ENCODE measurements around the gene HNF4A.
"Not testable (repeated sequence)": the region's sequence is repeated elsewhere in the genome, so short reads cannot be mapped to it uniquely, and the experiment has no call there.

HNF4A gene

DNA sequence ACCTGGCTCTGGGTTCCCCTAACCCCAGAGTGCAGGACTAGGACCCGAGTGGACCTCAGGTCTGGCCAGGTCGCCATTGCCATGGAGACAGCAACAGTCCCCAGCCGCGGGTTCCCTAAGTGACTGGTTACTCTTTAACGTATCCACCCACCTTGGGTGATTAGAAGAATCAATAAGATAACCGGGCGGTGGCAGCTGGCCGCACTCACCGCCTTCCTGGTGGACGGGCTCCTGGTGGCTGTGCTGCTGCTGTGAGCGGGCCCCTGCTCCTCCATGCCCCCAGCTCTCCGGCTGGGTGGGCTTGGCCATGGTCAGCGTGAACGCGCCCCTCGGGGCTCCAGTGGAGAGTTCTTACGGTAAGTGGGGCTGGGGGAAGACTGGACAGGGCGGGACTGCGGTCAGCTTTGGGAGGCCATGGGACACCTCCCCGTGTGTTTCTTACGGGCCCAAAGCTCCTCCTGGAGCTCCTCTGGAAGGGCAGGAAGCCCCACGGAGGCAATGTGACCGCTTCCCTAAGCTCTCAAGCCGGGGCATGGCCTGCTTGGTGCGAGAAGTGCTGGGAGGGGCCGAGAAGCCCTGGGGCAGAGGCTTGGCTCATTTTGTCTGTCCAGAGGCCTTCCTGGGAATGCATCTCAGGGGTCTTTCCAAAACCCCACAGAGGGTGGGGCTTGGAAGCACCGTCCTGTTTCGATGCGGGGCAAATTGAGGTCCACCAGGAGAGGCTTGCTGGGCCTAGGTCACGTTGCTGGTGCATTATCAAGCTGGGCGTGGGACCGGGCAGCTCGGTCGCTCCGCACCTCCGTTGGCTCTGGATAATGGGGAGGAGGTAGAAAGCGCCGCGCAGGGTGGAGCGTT lies at the start of gene HNF4A:
HNF4A (plus strand) TSS at position 202 of the 855 bp plus-strand sequence; CDS start at position 308, 106 bp downstream.
- no peak for DNase-seq (ENCODE audit: low read depth in 3 of 3)

DNA sequence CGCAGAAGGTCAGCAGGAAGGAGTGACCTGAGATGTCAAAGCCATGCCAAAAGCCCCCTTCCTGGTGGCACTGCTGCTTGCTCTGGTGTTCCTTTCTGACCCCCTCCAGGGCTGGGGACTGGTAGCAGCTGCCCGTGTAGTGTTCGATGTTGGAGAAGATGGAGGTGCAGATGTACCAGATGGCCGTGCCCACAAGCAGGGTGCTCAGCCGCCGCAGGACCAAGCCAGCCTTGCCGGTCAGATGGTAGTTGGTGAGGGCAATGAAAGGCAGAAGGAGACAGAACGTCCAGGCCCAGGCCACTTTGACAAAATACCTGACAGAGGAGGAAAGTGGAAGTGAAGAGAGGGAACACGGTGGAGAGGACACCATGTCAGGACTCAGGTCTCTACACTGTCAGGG lies 48.6 kb upstream of the HNF4A start:
- no peak for DNase-seq (ENCODE audit: low read depth in 3 of 3)

DNA sequence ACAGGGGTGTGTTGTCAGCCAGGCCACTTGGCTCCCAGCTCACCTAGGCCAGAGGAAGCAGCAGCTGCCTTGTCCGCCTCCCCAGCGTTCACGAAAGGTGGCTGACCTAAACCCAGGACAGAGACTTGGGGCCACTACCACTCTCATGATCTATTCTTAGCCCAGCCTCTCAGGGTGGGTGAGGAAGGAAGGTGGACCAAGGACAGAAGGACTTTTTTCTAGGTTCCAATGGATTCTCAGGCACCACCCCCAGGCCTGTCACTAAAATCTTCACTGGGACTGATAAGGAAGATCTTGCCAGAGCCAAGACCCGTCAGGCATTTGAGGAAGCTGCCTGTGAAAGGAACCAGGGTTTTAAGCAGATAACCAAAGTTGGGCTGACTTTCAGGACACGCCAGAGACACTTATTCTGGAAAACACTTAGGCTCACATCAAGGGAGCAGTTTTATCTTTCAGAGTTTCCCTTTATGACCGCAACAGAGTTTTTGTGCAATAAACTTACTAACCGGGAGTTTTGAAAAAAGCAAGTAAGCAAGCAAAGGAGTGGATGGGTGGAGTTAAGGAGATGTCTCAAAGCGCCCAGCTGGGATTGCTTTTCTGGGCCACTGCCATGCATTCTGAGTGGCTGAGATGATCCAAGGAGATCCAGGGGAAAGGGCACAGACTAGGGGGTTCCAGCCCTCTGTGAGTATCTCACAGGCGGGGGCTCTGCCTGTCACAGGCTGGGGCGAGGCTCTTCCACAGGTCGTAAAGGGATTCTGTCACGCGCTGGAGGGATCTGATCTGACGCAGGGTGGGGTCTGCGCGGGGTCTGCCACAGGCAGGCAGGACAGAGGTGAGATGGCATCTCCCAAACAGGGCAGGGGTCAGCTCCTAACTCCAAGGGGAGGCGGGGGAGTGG lies 45.5 kb upstream of the HNF4A start:
- DNase-seq (ENCODE audit: low read depth in 3 of 3), result no peak

DNA sequence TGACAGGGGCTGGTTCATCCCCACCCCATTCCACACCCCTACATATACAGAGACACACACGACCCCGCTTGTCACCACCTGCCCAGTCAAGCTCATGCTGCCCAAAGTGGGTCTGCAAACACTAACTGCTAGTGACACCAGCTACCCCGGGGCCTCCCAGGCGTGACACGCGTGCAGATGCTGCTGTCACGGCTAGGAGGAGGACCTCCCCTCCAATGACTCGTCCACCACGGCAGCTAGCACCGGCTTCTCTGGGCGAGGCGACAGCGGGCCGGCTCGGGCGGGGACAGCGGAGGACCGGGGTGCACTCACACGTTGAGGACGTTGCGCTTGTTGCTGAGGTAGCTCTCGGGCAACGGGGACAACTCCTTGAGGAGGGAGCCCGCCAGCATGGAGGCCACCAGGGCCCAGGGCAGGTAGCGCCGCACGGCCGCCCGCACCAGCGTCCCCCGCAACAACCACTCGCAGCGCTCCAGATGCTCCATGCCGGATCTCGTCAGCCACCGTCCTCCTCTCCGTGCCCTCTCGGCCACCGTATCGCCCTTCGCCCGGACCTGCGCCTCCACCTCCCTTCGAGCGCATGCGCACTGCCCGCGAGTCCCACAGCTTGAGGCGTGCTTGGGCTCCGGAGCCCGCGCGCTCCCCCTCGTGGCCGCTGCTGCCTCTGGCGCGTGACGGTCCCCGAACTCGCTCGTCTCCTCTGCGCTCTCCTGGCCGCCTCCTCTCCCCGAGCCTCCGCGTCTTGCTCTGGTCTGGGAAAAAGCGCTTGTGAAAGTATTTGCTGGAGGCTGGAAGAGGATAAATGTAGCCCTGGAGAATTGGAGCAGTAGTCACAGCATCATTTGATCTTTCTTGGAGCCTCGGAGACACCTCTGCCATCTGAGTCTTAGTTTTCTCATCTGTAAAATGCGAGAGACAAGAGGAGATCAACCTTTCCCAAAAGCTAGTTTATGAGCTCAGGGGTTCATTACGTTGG lies 44.5 kb upstream of the HNF4A start, which contains the start of gene FITM2:
FITM2 (minus strand) TSS at position 539 of the 976 bp plus-strand sequence; CDS start at position 485, 54 bp downstream.
- DNase-seq (ENCODE audit: low read depth in 3 of 3), result peak; percentile 95 to 96 (median 96)

DNA sequence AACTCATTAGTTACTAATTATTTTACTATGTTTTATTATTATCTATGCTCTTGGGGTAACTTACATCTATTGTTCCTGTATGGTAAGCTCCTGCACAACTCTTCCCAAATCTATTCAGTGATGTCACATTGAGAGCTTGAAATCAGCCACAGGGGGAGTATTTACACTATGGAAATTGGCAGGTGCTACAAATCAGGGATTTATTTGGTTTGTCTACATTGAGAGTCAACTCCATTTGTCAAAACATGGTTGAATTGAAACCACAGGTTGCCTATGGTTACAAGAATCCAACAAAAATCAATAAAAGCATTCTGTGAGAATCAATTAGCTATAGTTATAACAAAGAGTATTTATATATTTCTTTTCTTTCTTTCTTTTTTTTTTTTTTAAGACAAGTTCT lies 40.6 kb upstream of the HNF4A start:
- no peak for DNase-seq (ENCODE audit: low read depth in 3 of 3)

DNA sequence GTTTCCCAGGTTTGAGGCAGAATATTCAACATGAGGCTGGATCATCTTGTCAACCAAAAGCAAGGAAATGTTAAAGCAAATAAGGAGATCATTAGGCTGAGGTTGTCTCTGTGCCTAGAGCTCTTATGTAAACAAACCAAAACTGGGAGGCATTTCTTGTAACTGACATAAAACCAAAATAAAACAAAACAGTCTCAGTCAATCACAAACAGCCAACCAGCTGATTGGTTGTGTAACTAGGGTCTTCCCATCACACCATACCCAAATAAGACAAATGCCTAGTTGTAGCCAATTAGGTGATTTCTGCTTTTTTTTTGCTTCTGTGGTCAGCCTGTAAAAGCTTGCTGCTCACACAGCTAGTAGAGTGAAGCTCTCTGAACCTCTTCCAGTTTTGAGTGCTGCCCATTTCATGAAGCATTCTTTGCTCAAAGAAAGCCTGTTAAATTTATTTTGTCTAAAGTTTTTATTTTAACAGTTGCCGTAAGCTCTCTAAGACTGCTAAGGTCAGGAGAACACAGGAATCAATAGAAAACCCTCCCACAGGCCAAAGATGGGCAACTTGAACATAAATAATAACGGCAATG lies 35.6 kb upstream of the HNF4A start:
- DNase-seq (ENCODE audit: low read depth in 3 of 3), result no peak

DNA sequence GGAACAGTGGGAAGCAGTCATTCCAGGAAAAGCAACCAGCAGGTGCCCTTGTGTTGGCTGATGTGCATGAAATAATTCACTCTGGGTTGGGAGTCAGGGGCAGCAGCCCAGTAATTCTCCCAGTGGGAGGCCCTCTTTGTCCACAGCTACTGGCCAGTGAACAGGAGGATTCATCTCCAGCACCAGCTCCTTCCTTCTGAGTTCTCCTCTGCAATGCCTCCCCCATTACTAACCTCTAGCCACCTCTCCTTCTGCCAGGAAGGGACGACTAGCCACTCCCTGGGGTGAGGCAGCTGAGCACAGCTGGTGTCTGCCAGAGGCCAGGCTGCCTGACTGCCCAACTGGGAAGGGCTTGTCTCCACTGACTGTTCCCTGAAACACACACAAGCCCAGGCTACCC lies 31.2 kb upstream of the HNF4A start:
- no peak for DNase-seq (ENCODE audit: low read depth in 3 of 3)

DNA sequence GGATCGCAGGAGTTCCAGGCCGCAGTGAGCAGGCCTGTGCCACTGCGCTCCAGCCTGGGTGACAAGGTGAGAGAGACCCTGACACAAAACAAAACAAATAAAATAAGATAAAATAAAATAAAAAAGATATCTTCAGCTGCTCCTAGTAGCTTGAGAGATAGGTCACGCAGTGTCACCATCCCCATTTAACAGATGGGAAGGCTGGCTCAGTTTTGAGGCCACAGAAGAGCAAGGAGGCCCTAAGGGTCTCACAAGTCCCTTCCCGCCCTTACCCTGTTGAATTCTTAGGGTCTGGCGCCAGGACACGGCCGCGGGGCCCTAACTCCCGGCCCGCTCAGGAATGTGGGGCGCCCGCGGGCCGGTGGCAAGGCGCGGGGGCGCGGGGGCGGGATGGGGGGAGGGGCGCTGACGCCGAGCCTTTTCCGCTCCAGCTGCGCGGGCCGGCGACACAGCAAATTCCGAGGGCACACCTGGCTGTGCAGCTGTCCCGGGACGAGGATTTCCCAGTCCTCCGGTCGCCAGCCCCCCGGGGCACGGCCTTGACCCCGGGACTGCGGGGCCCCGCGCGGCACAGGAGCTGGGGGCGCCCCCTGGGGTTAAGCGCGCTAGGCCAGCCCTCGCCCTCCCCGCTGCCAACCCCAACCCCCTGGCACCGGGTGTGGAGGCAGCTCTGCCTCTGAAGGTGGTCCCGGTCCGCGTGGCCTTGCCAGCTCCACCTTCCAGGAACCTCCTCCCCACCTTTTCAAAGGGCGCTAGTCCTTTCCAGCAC lies 28.9 kb upstream of the HNF4A start:
- peak in 1 of 3 experiments; percentile 18 for DNase-seq (ENCODE audit: low read depth in 3 of 3)

DNA sequence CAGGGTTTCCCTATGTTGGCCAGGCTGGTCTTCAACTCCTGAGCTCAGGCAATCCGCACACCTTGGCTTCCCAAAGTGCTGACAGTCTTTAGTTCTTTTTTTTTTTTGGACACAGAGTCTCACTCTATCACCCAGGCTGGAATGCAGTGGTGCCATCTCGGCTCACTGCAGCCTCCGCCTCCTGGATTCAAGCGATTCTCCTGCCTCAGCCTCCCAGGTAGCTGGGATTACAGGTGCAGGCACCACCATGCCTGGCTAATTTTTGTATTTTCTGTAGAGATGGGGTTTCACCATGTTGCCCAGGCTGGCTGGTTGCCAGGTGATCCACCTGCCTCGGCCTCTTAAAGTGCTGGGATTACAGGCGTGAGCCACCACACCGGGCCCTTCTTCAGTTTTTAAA lies 27.8 kb upstream of the HNF4A start:
- not testable (repeated sequence) for DNase-seq (ENCODE audit: low read depth in 3 of 3)

DNA sequence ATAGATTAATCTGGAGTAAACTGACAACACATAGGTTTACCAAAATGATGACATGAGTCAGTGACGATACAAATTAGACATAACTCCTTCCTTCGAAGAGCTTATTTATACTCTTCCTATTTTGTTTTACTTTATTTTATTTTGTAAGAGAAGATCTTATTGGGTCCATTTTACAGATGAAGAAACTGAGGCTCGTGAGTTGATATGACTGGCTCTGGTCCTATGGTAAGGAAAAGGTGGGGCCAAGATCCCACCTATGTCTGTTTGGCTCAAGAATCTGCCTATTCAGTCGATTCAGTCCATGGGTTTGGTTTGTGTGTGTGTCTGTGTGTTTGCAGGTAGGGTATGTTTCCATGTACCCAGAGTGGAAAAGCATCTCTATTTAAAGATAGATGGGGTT lies 27.1 kb upstream of the HNF4A start:
- DNase-seq (ENCODE audit: low read depth in 3 of 3), result no peak

DNA sequence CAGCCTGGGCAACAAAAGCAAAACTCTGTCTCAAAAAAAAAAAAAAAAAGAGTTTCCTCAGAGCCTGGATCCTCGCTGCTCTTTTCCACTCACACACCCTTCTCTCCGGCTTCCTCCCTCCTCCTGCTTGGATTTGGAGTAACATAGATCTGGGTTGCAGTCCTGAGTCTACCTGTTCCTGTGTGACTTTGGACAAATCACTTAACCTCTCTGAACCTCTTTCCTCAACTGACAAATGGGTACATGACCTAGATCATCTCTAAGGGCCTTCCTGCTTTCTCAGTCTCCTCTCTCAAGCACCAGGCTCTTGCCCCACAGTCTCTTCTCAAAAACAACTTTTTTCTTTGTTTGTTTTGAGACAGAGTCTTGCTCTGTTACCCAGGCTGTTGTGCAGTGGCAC lies 24.3 kb upstream of the HNF4A start:
- DNase-seq (ENCODE audit: low read depth in 3 of 3), result no peak

DNA sequence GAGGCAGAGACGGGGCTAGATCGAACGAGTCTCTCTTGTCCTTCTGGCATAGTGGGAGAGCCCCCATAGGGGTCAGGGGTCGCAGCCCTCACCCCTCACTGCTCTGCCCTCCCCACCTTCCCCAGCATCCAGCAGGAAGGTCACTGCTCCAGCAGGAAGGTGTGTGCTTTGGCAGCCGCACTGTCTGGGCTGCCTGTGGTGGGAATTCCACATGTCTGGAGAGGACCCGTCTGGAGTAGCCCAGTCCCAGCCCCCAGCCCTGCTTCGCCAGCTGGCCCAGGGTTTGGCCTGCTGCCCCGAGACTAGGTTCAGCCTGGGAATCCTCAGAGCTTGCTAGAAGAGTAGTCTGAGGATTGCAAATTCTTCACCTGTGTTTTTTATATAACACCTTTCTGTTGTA lies 21.2 kb upstream of the HNF4A start:
- DNase-seq (ENCODE audit: low read depth in 3 of 3), result no peak

DNA sequence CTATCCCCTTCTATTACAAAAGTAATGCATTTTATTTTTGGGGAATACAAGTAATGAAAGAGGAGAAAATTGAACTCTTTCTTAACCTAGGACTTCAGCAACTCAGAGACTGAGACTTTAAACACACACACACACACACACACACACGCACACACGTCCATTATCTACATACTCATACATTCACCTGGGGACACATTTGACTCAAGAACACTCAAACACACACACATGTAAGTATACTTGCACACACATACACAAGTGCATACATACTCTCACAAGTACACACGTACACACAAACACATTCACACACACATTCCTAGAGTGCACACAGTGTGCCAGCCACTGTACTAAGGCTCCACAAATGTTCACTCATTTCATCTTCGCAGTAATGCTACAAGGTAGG lies 20.8 kb upstream of the HNF4A start:
- DNase-seq (ENCODE audit: low read depth in 3 of 3), result no peak

DNA sequence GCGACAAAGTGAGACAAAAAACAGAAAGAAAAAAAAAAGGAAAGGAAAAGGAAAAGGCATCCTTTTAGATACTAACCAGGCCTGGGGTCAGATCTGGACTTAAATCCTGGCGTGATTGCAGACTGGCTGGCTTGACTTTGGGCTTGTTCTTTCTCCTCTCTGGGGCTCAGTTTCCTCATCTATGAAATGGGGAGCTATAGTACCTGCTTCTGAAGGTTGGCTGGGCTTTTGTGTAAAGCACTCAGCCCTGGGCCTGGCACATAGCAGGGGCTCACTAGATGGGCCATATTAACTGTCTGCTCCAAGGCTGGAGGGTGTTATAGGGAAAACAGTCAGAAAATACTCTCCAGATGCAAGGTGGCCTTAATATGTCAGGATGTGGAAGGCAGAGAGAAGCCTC lies 19.8 kb upstream of the HNF4A start:
- DNase-seq (ENCODE audit: low read depth in 3 of 3), result no peak

DNA sequence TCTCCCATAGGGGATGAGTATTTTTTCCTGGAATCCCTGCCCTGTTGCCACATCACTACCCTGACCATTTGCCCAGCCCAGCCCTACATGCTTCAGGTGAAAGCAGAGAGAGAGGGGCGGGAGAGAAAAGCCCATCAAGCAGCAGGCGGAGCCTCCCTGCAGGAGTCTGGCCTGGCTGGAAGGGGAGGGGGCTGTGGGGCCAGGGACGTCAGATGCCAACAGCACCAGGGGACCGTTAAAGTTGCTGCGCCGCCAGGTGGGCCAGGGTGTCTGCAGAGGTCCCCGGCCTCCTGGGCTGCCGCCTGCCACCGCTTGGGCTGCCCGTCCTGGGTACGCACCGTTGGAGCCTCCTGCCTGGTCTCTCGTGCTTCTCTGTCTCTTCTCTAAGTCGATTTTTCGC lies 19.4 kb upstream of the HNF4A start:
- no peak for DNase-seq (ENCODE audit: low read depth in 3 of 3)

DNA sequence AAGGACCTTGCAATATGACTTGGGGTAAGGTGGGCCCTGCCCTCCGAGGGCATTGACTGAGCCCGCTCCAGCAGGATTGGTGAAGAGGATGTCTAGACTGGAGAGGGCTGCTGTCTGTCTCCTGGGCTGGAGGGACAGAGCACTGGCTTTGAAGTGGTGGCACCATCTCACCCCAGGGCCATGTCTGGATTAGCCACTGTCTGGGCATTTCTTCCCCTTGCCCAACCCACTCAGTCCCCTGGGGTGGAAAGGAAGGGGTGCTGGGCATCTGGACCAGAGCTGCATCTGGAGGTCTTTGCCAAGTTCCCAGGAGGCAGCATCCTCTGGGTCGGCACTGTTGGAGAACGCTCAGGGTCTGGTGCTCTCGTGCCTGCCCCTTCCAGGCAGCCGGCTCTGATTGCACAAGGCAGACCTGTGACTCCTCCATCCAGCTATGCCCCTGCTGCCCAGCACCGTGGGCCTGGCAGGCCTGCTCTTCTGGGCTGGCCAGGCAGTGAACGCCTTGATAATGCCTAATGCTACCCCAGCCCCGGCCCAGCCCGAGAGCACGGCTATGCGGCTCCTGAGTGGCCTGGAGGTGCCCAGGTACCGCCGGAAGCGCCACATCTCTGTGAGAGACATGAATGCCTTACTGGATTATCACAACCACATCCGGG lies 18.6 kb upstream of the HNF4A start, which contains the start of gene R3HDML:
R3HDML (plus strand) TSS at position 319 of the 656 bp plus-strand sequence; CDS start at position 434, 115 bp downstream.
- DNase-seq (ENCODE audit: low read depth in 3 of 3), result no peak

DNA sequence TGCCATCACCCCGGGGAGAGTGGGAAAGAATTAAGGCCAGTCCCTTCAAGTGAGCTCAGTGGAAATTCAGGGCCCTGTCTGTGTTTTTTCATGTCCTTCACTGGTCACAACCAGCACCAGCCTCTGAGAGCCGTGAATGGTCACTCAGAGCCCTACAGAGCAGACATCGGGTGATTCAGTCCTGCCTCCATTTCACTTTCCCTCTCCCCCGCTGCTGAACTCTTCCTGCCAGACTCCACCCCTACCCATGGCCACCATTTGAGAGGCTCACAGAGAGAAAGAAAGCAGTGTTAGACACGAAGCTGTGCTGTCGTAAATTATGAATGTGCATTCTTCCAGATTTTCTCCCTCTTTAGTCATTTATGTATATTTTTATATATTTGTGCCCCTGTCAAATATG lies 13.3 kb upstream of the HNF4A start:
- no peak for DNase-seq (ENCODE audit: low read depth in 3 of 3)

DNA sequence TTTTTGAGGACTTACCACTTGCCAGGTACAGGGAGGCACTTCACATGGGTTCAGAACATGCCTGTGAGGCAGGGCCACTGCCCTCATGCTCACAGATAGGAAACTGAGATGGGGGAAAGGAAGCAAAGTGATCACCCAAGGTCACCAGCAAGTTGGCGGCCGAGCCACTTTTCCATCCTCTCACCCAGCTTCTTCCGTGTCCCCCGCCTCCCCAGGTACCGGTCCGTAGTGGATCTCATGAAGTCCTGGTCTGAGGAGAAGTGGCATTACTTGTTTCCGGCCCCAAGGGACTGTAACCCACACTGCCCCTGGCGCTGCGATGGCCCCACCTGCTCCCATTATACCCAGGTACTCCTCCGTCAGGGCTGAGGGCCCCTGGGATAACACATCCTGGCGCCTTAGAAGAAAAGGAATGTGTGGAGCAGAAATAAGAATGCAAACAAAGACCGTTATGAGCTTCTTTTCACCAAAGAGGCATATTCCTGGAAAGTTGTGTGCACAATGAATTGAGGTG lies 12.3 kb upstream of the HNF4A start:
- no peak for DNase-seq (ENCODE audit: low read depth in 3 of 3)

DNA sequence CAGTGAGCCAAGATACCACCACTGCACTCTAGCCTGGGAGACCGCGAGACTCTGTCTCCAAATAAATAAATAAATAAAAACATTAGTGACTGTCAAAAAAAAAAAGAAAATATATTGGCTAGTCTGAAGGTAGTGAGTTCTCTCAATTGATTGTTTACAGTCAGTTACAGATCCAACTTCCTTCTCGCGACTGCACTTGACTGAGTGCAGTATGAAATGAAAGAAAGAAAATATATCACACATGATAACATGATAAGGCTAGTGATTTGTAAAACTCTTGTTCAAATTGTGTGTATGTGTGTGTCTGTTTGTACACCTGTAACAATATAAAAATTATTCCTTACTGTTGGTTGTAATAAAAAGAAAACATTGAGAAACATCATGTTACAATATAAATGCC lies 10.8 kb upstream of the HNF4A start:
- no peak for DNase-seq (ENCODE audit: low read depth in 3 of 3)

All from stimulated activated CD4-positive, alpha-beta T cell treated with anti-CD3 and anti-CD28 coated beads, TNF-alpha, amount 100 ng/mL, for 4 hours (primary cell).